Measurements from ENCODE around the gene NLRP3. TPM values are rescaled to one million over a fixed set of nuclear protein-coding genes. Genes with fewer than 3 reads are reported as not detected.

The NLRP3 gene
- polyA plus RNA-seq, 1 of the 3 experiments (the other 2 are of a cell fraction), result 0.87 TPM

DNA sequence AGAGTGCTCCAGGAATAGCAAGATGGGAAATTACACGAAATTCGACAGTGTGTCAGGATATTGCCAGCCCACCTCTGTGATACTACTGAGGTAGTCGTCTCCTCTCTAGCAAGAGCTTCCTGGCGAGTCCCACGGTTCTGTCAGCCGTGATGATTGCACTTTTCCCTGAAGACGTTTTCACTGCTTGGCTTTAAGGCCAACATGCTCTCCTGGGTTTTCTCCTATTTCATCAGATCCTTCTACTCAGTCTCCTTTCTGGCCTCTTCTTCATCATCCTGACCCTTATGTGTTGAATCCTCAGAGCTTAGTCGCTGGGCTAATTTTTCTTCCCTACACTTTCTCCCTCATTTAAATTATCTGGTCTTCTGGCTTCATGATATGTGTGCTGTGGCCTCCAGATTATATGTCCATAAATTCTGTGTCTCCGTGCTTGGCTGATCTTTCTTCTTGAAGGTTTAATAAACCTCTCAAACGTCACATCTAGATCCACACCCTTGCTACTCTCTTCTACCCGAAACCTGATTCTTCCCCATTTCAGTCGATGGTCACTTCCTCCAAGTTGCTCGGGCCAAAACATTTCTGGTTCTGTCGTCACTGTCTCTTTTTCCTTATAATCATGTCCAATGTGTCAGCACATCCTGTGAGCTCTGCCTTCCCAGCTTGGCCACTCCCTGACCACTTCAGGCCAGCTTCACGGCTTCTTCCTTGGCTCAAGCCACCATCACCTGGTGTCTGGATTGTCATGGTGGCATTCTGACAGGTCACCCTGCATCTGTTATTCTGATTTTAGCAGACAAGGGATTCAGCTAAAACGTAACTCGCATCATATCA, 29.8 kb downstream of the NLRP3 start:
- DNase-seq, result no peak
- ChIA-PET POLR2A (no interaction called here), CTCF (no interaction called here)
- Histone ChIP-seq H4K20me1 (ENCODE audit: insufficient read depth) (no peaks in the 10 kb centered on the region), H3K36me3 (replicated peaks in 1 of 2; ENCODE audit: control insufficient read depth in 1 of 2, insufficient read depth in 2 of 2, low read length in 1 of 2) (peaks cover 0 to 7% of the 10 kb centered on the region in 2 experiments), H3K79me2 (ENCODE audit: insufficient read depth) (no peaks in the 10 kb centered on the region), H3K4me1 (ENCODE audit: control insufficient read depth in 1 of 2, insufficient read depth in 2 of 2, low read depth in 1 of 2, low read length in 1 of 2) (peaks cover 0 to 5% of the 10 kb centered on the region in 2 experiments; a peak in 1 of 4 replicates), H3K9me3 (no peaks in the 10 kb centered on the region), H3K9me2 (no peaks in the 10 kb centered on the region), H3K4me2 (no peak overlapping the region), H2AFZ (ENCODE audit: low read depth) (no peak overlapping the region), H3K27ac (ENCODE audit: low read depth in 2 of 2, low read length in 1 of 2) (no peak overlapping the region), H3K9ac (no peak overlapping the region), H3F3A (replicated peaks; ENCODE audit: insufficient read depth) (no peaks in the 10 kb centered on the region), H3K4me3 (ENCODE audit: low read depth in 2 of 2, low read length in 1 of 2) (no peak overlapping the region), H3K27me3 (ENCODE audit: insufficient read depth) (no peaks in the 10 kb centered on the region)
- no peak for TF ChIP-seq POLR2AphosphoS5 (IDR thresholded peaks at IDR 0.05; ENCODE audit: low read depth, low read length)
- no peak for TF ChIP-seq TCF12 (IDR thresholded peaks at IDR 0.05)
- WGBS (ENCODE audit: low lambda C conversion rate), result 43% methylated on average over 17 of the region's 17 CpGs

DNA sequence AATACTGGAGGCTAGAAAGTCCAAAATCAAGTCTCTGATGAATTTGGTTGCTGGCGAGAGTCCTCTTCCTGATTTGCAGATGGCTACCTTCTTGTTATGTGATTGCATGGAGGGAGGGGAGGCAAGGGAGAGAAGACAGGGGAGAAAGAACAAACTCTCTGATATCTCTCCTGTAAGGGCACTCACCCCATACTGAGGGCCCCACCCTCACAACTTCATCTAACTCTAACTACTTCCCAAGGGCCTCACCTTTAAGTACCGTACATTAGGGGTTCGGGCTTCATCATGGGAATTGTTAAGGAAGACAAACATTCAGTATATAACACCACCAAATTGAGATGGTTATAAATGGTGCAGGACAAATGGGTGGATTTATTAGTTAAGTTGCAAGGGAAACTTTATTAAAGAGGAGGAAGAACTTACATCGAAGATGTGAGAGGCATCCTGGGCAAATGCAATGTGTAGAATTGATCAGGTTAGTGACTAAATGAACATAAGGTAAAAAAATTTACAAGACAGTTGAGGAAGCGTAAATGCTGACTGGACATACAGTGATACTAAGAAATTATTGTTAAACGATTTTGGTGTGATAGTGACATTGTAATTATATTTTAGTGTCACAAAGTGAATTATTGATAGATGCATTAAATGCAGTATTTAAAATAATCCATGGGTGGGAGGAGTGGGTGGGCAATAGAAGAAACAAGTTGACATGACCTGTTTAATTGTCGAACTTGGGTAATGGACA, 31.4 kb downstream of the NLRP3 start:
- whole genome bisulfite sequencing (ENCODE audit: low lambda C conversion rate), result 42% methylated on average over 7 of the region's 7 CpGs
- Histone ChIP-seq H4K20me1 (ENCODE audit: insufficient read depth) (no peaks in the 10 kb centered on the region), H3K9me2 (no peaks in the 10 kb centered on the region), H3K27me3 (ENCODE audit: insufficient read depth) (no peaks in the 10 kb centered on the region), H3K27ac (ENCODE audit: low read depth in 2 of 2, low read length in 1 of 2) (no peak overlapping the region; a peak in 1 of 4 replicates), H2AFZ (ENCODE audit: low read depth) (peak overlapping the region; percentile 95), H3F3A (replicated peaks; ENCODE audit: insufficient read depth) (no peaks in the 10 kb centered on the region), H3K9ac (no peak overlapping the region), H3K4me3 (ENCODE audit: low read depth in 2 of 2, low read length in 1 of 2) (peak overlapping the region in 1 of 2 experiments; percentile 54; a peak in 2 of 4 replicates), H3K9me3 (no peaks in the 10 kb centered on the region), H3K79me2 (ENCODE audit: insufficient read depth) (no peaks in the 10 kb centered on the region), H3K4me2 (peak overlapping the region; percentile 69), H3K36me3 (replicated peaks in 1 of 2; ENCODE audit: control insufficient read depth in 1 of 2, insufficient read depth in 2 of 2, low read length in 1 of 2) (peaks cover 0 to 7% of the 10 kb centered on the region in 2 experiments), H3K4me1 (ENCODE audit: control insufficient read depth in 1 of 2, insufficient read depth in 2 of 2, low read depth in 1 of 2, low read length in 1 of 2) (peaks cover 0 to 5% of the 10 kb centered on the region in 2 experiments; a peak in 1 of 4 replicates)
- POLR2A ChIA-PET, result no interaction called here
- CTCF ChIA-PET, result no interaction called here
- DNase-seq, result no peak
- TF ChIP-seq MXI1 (IDR thresholded peaks at IDR 0.05; ENCODE audit: low read depth, low read length) (no peak), JUND (IDR thresholded peaks at IDR 0.05) (no peak), POLR2AphosphoS5 (IDR thresholded peaks at IDR 0.05; ENCODE audit: low read depth, low read length) (no peak), SIN3A (IDR thresholded peaks at IDR 0.05; ENCODE audit: borderline replicate concordance, low read depth, low read length) (no peak), TEAD4 (IDR thresholded peaks at IDR 0.05; ENCODE audit: borderline replicate concordance, insufficient read depth) (no peak), YY1 (IDR thresholded peaks at IDR 0.05; ENCODE audit: low read depth) (no peak), NFIC (IDR thresholded peaks at IDR 0.05; ENCODE audit: borderline replicate concordance) (no peak), CHD2 (IDR thresholded peaks at IDR 0.05; ENCODE audit: low read length, partially characterized antibody) (no peak), RFX5 (IDR thresholded peaks at IDR 0.05; ENCODE audit: low read length) (no peak), RXRA (IDR thresholded peaks at IDR 0.05; ENCODE audit: borderline replicate concordance, low read depth) (no peak), FOSL2 (IDR thresholded peaks at IDR 0.05; ENCODE audit: borderline replicate concordance, low read depth) (no peak), ELF1 (IDR thresholded peaks at IDR 0.05) (no peak), FOXM1 (IDR thresholded peaks at IDR 0.05; ENCODE audit: low read depth) (no peak), NRF1 (IDR thresholded peaks at IDR 0.05; ENCODE audit: low read depth, low read length) (no peak), MEF2A (IDR thresholded peaks at IDR 0.05; ENCODE audit: borderline replicate concordance, low read depth) (no peak)
- TF ChIP-seq, protein P1, sequence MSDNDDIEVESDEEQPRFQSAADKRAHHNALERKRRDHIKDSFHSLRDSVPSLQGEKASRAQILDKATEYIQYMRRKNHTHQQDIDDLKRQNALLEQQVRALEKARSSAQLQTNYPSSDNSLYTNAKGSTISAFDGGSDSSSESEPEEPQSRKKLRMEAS (IDR thresholded peaks at IDR 0.05; ENCODE audit: low read depth), result no peak
- TF ChIP-seq, protein P2, sequence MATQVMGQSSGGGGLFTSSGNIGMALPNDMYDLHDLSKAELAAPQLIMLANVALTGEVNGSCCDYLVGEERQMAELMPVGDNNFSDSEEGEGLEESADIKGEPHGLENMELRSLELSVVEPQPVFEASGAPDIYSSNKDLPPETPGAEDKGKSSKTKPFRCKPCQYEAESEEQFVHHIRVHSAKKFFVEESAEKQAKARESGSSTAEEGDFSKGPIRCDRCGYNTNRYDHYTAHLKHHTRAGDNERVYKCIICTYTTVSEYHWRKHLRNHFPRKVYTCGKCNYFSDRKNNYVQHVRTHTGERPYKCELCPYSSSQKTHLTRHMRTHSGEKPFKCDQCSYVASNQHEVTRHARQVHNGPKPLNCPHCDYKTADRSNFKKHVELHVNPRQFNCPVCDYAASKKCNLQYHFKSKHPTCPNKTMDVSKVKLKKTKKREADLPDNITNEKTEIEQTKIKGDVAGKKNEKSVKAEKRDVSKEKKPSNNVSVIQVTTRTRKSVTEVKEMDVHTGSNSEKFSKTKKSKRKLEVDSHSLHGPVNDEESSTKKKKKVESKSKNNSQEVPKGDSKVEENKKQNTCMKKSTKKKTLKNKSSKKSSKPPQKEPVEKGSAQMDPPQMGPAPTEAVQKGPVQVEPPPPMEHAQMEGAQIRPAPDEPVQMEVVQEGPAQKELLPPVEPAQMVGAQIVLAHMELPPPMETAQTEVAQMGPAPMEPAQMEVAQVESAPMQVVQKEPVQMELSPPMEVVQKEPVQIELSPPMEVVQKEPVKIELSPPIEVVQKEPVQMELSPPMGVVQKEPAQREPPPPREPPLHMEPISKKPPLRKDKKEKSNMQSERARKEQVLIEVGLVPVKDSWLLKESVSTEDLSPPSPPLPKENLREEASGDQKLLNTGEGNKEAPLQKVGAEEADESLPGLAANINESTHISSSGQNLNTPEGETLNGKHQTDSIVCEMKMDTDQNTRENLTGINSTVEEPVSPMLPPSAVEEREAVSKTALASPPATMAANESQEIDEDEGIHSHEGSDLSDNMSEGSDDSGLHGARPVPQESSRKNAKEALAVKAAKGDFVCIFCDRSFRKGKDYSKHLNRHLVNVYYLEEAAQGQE (IDR thresholded peaks at IDR 0.05; ENCODE audit: low read depth, low read length), result no peak
- TF ChIP-seq, protein P3, sequence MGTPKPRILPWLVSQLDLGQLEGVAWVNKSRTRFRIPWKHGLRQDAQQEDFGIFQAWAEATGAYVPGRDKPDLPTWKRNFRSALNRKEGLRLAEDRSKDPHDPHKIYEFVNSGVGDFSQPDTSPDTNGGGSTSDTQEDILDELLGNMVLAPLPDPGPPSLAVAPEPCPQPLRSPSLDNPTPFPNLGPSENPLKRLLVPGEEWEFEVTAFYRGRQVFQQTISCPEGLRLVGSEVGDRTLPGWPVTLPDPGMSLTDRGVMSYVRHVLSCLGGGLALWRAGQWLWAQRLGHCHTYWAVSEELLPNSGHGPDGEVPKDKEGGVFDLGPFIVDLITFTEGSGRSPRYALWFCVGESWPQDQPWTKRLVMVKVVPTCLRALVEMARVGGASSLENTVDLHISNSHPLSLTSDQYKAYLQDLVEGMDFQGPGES (IDR thresholded peaks at IDR 0.05; ENCODE audit: low read depth, low read length), result no peak
- TF ChIP-seq, protein P4, sequence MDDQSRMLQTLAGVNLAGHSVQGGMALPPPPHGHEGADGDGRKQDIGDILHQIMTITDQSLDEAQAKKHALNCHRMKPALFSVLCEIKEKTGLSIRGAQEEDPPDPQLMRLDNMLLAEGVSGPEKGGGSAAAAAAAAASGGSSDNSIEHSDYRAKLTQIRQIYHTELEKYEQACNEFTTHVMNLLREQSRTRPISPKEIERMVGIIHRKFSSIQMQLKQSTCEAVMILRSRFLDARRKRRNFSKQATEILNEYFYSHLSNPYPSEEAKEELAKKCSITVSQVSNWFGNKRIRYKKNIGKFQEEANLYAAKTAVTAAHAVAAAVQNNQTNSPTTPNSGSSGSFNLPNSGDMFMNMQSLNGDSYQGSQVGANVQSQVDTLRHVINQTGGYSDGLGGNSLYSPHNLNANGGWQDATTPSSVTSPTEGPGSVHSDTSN (IDR thresholded peaks at IDR 0.05), result no peak

Measured in SK-N-SH (cell line).